Esophagus (tissue), 2 donors: ENCODE results near the gene SYF2. TPM values are rescaled to one million over a fixed set of nuclear protein-coding genes. Genes with fewer than 3 reads are reported as not detected.
"Not testable (repeated sequence)": the region's sequence is repeated elsewhere in the genome, so short reads cannot be mapped to it uniquely, and the experiment has no call there.

Experiments used
- H3K27ac ChIP-seq, 2 donors: one replicate each; pipeline ENCODE4 v1.5.1; 2013; ENCODE audit warnings: low read depth in 2 of 2, mild to moderate bottlenecking in 2 of 2, inconsistent platforms in 1 of 2, low read length in 1 of 2, moderate library complexity in 1 of 2
- H3K27me3 ChIP-seq, 2 donors: one replicate each; pipeline ENCODE4 v1.6.1; 2013; ENCODE audit warnings: low read length in 2 of 2, control low read depth in 1 of 2, mild to moderate bottlenecking in 1 of 2; ENCODE audit not compliant: insufficient read depth in 2 of 2, control insufficient read depth in 1 of 2
- H3K36me3 ChIP-seq, 2 donors: one replicate each; pipeline ENCODE4 v1.6.1; 2013; ENCODE audit warnings: low read length in 1 of 2; ENCODE audit not compliant: control insufficient read depth in 2 of 2, insufficient read depth in 2 of 2
- H3K4me1 ChIP-seq, 2 donors: one replicate each; pipeline ENCODE4 v1.6.1; 2013; ENCODE audit warnings: low read length in 1 of 2; ENCODE audit not compliant: control insufficient read depth in 2 of 2, insufficient read depth in 2 of 2
- H3K4me3 ChIP-seq, 2 donors: one replicate each; pipeline ENCODE4 v1.5.1; 2013; ENCODE audit warnings: low read length in 2 of 2, mild to moderate bottlenecking in 2 of 2, low read depth in 1 of 2, moderate library complexity in 1 of 2
- H3K9me3 ChIP-seq, 2 donors: one replicate each; pipeline ENCODE4 v1.6.1; 2013; ENCODE audit warnings: mild to moderate bottlenecking in 2 of 2, low read depth in 1 of 2, low read length in 1 of 2, moderate library complexity in 1 of 2; ENCODE audit not compliant: control insufficient read depth in 2 of 2, insufficient read depth in 1 of 2
- WGBS, 2 donors: extraction: QIAGEN DNeasy Blood & Tissue Kit; methylation state at CpG; one replicate each; pipeline ENCODE4 v1.1.7; 2013; 5-methylcytosine and 5-hydroxymethylcytosine counted together
- polyA plus RNA-seq, 2 donors: library from polyadenylated mRNA; stranded (reverse); fragments of 200-250 nt; gene quantifications; one replicate each; pipeline ENCODE4 v1.2.3, GENCODE V29; 2013
- donor health status: healthy with polysubstance abuse.
- donor health status: Bipolar disorder and iron deficiency.

SYF2 gene
- polyA plus RNA-seq = 10 to 100 TPM; 42.3 to 49.2 TPM

DNA sequence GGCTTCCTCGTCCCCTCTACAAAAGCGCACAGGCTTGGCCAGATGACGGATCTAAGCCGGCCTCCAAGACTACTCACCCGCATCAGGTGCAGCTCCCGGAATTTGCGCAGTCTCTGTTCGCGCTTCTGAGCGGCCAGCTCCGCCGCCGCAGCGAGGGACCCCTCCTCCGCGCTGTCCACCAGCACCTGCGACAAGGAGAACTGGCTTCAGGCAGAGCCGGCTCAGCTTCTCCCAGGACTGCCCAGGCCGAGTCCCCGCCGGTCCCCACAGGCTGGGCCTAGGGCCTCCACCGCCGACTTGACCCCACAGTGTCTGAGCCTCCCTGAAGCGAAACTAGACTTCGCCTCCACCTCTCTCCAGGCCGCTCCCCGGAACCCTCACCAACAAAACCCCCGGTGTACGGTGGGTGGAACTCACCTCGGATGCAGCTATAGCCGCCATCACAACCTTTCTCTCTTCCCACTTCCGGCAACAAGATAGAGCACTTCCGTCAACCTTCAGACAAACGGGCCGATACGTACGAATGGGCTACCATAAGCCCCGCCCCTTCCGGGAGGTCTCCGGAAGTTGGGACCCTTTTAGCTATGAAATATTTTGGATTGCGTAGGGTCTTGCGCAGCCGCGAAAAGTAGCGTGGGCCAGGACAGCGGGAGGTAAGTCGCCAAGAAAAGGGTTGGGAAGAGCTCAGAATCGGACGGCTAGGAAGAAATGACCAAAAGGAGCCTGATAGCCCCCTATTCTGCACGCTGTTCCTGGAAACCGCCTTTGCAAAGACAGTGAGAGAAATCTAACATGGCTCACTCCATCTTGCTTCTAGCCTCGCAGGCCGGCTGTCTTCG lies at the start of gene SYF2:
Gene SYF2 (minus strand): TSS at position 476 of the 839 bp plus-strand sequence. CDS start 35 bp downstream, at position 441.
- Histone ChIP-seq H3K27me3 (no peaks in the 10 kb centered on the region), H3K36me3 (peaks cover 0 to 2% of the 10 kb centered on the region in 2 donors), H3K9me3 (no peaks in the 10 kb centered on the region), H3K27ac (peak within 1 kb of the TSS; percentile 92 to 97), H3K4me1 (no peaks in the 10 kb centered on the region), H3K4me3 (peak within 1 kb of the TSS; percentile 97 to 99)
- WGBS, 2 donors = 0% methylated on average over 54 of the region's 54 CpGs

DNA sequence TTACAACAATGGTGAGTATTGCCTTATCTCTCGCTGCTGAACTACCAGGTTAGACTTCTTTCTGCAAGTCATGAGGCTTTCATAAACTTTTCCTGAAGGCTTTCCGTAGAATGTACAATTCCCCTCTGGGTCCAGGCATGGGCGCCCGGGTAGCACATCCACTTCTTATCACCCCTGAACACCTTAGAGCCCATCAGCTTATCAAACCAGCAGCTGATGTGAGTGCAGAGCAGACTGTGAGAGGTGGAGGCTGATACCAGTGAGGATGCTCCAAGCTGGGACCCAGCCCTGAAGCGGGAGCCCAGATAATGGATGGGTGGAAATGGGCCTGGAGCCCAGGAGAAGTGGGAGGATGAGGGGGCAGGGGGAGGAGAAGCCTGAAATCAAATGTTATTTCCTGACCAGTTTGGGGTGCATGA lies 47.4 kb upstream of the SYF2 start:
- H3K4me1 ChIP-seq, H3K27me3 ChIP-seq, H3K36me3 ChIP-seq, H3K4me3 ChIP-seq, H3K9me3 ChIP-seq, H3K27ac ChIP-seq: not testable (repeated sequence)
- 81 to 84% methylated on average over 4 of the region's 5 CpGs for WGBS, 2 donors

DNA sequence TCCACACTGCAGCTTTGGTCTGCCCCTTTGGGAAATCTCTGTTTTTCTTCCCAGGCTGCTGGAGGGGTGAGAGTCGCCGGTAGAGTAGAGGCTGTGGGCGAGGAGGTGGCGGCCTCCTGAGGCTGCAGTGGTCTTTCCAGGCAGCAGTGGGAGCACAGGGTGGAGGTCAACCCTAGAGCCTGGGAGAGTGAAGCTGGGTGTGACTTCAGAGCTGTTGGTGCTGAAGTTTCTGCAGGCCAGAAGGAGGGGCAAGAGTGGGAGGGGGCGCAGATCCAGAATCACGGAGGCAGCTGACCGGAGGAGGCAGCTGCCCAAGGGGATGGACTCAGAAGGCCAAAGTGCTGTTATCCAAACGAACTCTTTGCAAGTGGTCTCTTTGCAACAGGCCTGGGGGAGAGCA lies 46.5 kb upstream of the SYF2 start:
- H3K4me1 ChIP-seq, H3K4me3 ChIP-seq, H3K36me3 ChIP-seq, H3K27ac ChIP-seq, H3K27me3 ChIP-seq, H3K9me3 ChIP-seq: not testable (repeated sequence)
- WGBS, 2 donors = 63 to 85% methylated on average over 3 to 4 of the region's 8 CpGs

DNA sequence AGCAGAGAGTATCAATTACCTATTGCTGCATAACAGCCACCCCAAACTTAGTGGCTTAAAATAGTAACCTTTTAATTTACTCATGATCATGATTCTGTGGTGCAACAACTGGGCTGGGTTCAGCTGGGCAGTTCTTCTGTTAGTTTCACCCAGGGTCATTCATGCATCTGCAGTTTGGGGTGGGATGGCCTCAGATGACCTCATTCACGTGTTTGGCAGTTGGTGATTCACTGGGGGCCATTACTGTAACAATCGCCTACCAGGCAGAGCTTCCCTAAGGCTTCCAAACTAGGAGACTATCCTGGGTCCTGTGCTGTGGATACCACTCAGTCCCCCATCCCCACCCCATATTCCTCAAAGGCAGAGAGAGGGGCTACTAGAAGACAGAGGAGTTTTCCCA lies 46.1 kb upstream of the SYF2 start:
- 54 to 65% methylated on average over 2 of the region's 2 CpGs for WGBS, 2 donors
- not testable (repeated sequence) for H3K27me3 ChIP-seq, H3K9me3 ChIP-seq, H3K36me3 ChIP-seq, H3K27ac ChIP-seq, H3K4me3 ChIP-seq, H3K4me1 ChIP-seq

GRCh38 chr1:25277295-25277694 lies 45.0 kb upstream of the SYF2 start:
- H3K36me3 ChIP-seq, H3K4me1 ChIP-seq, H3K27ac ChIP-seq, H3K4me3 ChIP-seq, H3K9me3 ChIP-seq, H3K27me3 ChIP-seq: not testable (repeated sequence)
- WGBS, 2 donors = 88 to 90% methylated on average over 1 of the region's 1 CpG

DNA sequence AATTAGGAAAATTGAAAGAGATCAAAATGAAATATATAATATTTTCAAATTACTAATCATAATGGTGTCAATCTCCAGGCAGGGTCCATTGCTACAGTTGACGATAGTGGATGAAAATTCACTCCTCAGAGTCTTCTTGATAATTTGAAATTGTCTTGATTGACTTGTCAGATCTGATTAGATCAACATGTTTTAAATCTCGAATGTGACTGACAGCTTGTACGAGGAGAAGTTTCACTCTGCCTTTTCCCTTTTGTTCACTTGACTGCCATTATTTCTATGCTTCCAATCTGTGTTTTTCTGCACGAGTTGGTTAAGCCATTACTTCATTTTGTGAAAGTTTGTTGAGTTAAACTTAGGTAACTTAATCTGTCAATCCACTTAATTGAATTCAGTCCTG lies 43.3 kb upstream of the SYF2 start:
- 69 to 74% methylated on average over 3 to 4 of the region's 4 CpGs for WGBS, 2 donors
- H3K27me3 ChIP-seq, H3K9me3 ChIP-seq, H3K36me3 ChIP-seq, H3K4me1 ChIP-seq, H3K4me3 ChIP-seq, H3K27ac ChIP-seq: not testable (repeated sequence)

DNA sequence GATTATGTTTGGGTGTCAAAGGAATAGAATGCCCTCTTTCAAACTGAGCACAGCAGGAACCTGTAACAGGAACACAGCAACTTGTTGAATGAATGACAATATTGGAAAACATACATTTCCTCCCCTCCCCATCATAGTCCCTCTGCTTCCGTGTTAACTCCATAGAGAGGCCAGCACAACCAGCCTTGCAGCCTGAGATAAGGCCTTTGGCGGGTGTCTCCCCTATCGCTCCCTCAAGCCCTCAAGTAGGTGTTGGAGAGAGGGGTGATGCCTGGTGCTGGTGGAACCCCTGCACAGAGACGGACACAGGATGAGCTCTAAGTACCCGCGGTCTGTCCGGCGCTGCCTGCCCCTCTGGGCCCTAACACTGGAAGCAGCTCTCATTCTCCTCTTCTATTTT lies 39.9 kb upstream of the SYF2 start, which contains the start of gene RHD:
Gene RHD (plus strand): TSS at position 272 of the 400 bp plus-strand sequence. CDS start 39 bp downstream, at position 311.
- 84 to 86% methylated on average over 7 to 8 of the region's 8 CpGs for WGBS, 2 donors
- not testable (repeated sequence) for H3K36me3 ChIP-seq, H3K27me3 ChIP-seq, H3K4me3 ChIP-seq, H3K27ac ChIP-seq, H3K4me1 ChIP-seq, H3K9me3 ChIP-seq

GRCh38 chr1:25268143-25268760 lies 36.0 kb upstream of the SYF2 start:
- 38 to 39% methylated on average over 14 of the region's 14 CpGs for WGBS, 2 donors
- H3K36me3 ChIP-seq, H3K9me3 ChIP-seq, H3K4me1 ChIP-seq, H3K27me3 ChIP-seq: not testable (repeated sequence)
- Histone ChIP-seq H3K27ac (peak overlapping the region in 1 of 2 donors; percentile 47), H3K4me3 (peak overlapping the region in 1 of 2 donors; percentile 56)

DNA sequence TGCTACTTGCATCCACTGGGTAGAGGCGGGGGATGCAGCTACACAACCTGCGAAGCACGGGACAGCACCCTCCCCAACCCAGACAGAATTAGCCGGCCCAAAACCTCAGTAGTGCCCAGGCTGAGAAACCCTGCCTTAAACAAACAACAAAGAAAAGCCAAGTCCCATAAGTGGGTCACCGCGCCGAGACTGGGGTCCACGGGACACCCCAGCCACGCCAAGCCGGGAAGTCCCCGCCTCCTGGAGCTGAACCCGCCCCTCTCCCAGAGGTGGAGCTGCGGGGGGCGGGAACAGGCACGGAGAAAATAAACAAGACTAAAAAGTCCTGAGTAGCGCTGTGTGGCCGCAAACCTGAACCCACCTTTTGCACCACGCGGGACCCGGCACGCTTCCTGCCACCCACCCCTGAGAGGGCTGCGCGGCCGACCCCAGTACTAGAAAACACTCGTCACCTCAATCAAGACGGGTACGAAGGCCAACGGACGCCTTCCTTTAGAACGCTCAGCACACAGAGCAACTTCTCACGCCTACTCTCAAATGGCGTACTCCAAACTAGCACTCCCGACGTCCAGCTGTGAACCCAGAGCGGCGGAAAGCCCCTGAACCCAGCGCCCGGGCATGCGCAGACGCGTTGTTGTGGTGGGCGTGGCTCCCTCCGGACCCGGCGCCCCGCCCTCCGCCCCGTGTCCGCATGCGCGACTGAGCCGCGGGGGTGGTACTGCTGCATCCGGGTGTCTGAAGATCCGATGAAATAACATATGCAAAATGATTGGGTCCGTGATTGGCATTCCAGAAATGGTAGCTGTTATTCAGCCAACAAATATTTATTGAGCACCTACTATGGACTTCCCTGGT lies 35.2 kb upstream of the SYF2 start:
- WGBS, 2 donors = 0% methylated on average over 23 to 38 of the region's 56 CpGs
- not testable (repeated sequence) for H3K9me3 ChIP-seq, H3K36me3 ChIP-seq, H3K4me1 ChIP-seq, H3K27me3 ChIP-seq
- H3K27ac ChIP-seq = peak overlapping the region in 1 of 2 donors; percentile 94
- H3K4me3 ChIP-seq = peak overlapping the region; percentile 55 to 56
